ENCODE data around the gene TK2. TPM values are rescaled to one million over a fixed set of nuclear protein-coding genes. Genes with fewer than 3 reads are reported as not detected.
"Not testable (repeated sequence)": the region's sequence is repeated elsewhere in the genome, so short reads cannot be mapped to it uniquely, and the experiment has no call there.

Gene TK2
- total RNA-seq, 3 donors from 2014 or later: 14.4 to 29.4 (median 17.8) TPM

GRCh38 chr16:66470556-66470955 is 79.4 kb downstream of the TK2 start:
- Histone ChIP-seq H3K4me1 (ENCODE audit: low read depth) (peaks cover 4% of the 10 kb centered on the region), H3K36me3 (ENCODE audit: low read depth) (no peaks in the 10 kb centered on the region), H3K4me3 (no peak overlapping the region), H3K9me3 (no peaks in the 10 kb centered on the region)
- no peak for DNase-seq
- no peak for ATAC-seq
- no peak for TF ChIP-seq CTCF (IDR thresholded peaks at IDR 0.05)
- intact Hi-C loops (cut with DNase I, micrococcal nuclease): no loop called here

GRCh38 chr16:66469947-66470546 is 79.9 kb downstream of the TK2 start:
- Histone ChIP-seq H3K4me1 (ENCODE audit: low read depth) (peaks cover 3% of the 10 kb centered on the region), H3K36me3 (ENCODE audit: low read depth) (no peaks in the 10 kb centered on the region), H3K4me3 (no peak overlapping the region), H3K9me3 (no peaks in the 10 kb centered on the region)
- intact Hi-C loops (cut with DNase I, micrococcal nuclease): no loop called here
- no peak for TF ChIP-seq CTCF (IDR thresholded peaks at IDR 0.05)
- ATAC-seq (no peak), DNase-seq (no peak)

GRCh38 chr16:66469291-66469946 is 80.5 kb downstream of the TK2 start:
- Histone ChIP-seq H3K9me3 (no peaks in the 10 kb centered on the region), H3K4me1 (ENCODE audit: low read depth) (no peaks in the 10 kb centered on the region), H3K4me3 (no peak overlapping the region), H3K36me3 (ENCODE audit: low read depth) (no peaks in the 10 kb centered on the region)
- no peak for TF ChIP-seq CTCF (IDR thresholded peaks at IDR 0.05)
- DNase-seq: no peak
- ATAC-seq: no peak
- intact Hi-C loops (cut with DNase I, micrococcal nuclease): no loop called here

- no peak for ATAC-seq
- no peak for DNase-seq
Observed at GRCh38 chr16:66468321-66468965, 81.5 kb downstream of the TK2 start.

GRCh38 chr16:66467611-66468010 is 82.3 kb downstream of the TK2 start:
- DNase-seq (no peak), ATAC-seq (no peak)
- intact Hi-C loops (cut with DNase I, micrococcal nuclease): no loop called here

More at GRCh38 chr16:66468321-66468965, 81.5 kb downstream of the TK2 start:
- no peaks in the 10 kb centered on the region for H3K9me3 ChIP-seq
- H3K36me3 ChIP-seq (ENCODE audit: low read depth): no peaks in the 10 kb centered on the region
- no peak for TF ChIP-seq CTCF (IDR thresholded peaks at IDR 0.05)
- intact Hi-C loops (cut with DNase I, micrococcal nuclease): no loop called here
- no peak overlapping the region for H3K4me3 ChIP-seq
- H3K4me1 ChIP-seq (ENCODE audit: low read depth): no peaks in the 10 kb centered on the region

GRCh38 chr16:66466636-66467035 is 83.3 kb downstream of the TK2 start:
- DNase-seq; H3K4me1 ChIP-seq (ENCODE audit: low read depth); H3K9me3 ChIP-seq; H3K36me3 ChIP-seq (ENCODE audit: low read depth); ATAC-seq; intact Hi-C loops (cut with DNase I, micrococcal nuclease); H3K4me3 ChIP-seq: not testable (repeated sequence)

More at GRCh38 chr16:66467611-66468010, 82.3 kb downstream of the TK2 start:
- TF ChIP-seq CTCF (IDR thresholded peaks at IDR 0.05): no peak
- Histone ChIP-seq H3K4me3 (no peak overlapping the region), H3K9me3 (no peaks in the 10 kb centered on the region), H3K4me1 (ENCODE audit: low read depth) (no peaks in the 10 kb centered on the region), H3K36me3 (ENCODE audit: low read depth) (no peaks in the 10 kb centered on the region)

- H3K9me3 ChIP-seq; DNase-seq; intact Hi-C loops (cut with DNase I, micrococcal nuclease); H3K4me1 ChIP-seq (ENCODE audit: low read depth); H3K4me3 ChIP-seq; H3K36me3 ChIP-seq (ENCODE audit: low read depth); ATAC-seq: not testable (repeated sequence)
Observed at GRCh38 chr16:66465946-66466345, 84.0 kb downstream of the TK2 start.
